Measurements from ENCODE around the gene HDLBP.

Gene HDLBP

GRCh38 chr2:241315093-241315878 is at the start of gene HDLBP:
HDLBP (minus strand) TSS chr2:241315672; CDS start chr2:241266869, 48,803 bp downstream.
- in situ Hi-C loops (cut with MboI; ENCODE audit: low sequenced_read_pairs), result no loop called here

GRCh38 chr2:241364781-241365180 is 49.3 kb upstream of the HDLBP start:
- in situ Hi-C loops (cut with MboI; ENCODE audit: low sequenced_read_pairs), result no loop called here

GRCh38 chr2:241363426-241363825 is 48.0 kb upstream of the HDLBP start:
- in situ Hi-C loops (cut with MboI; ENCODE audit: low sequenced_read_pairs), result no loop called here

GRCh38 chr2:241359481-241360045 is 44.1 kb upstream of the HDLBP start:
- in situ Hi-C loops (cut with MboI; ENCODE audit: low sequenced_read_pairs), result no loop called here

GRCh38 chr2:241358470-241358869 is 43.0 kb upstream of the HDLBP start:
- in situ Hi-C loops (cut with MboI; ENCODE audit: low sequenced_read_pairs), result no loop called here

- in situ Hi-C loops (cut with MboI; ENCODE audit: low sequenced_read_pairs), result no loop called here
These were observed 42.1 kb upstream of the HDLBP start for GRCh38 chr2:241357531-241357930.

- in situ Hi-C loops (cut with MboI; ENCODE audit: low sequenced_read_pairs), result no loop called here
These were observed 41.4 kb upstream of the HDLBP start for GRCh38 chr2:241356871-241357260.

GRCh38 chr2:241355983-241356870 is 40.8 kb upstream of the HDLBP start, which contains the start of gene FARP2:
FARP2 (plus strand) TSS chr2:241356285; CDS start chr2:241373108, 16,823 bp downstream.
- in situ Hi-C loops (cut with MboI; ENCODE audit: low sequenced_read_pairs), result no loop called here

- in situ Hi-C loops (cut with MboI; ENCODE audit: low sequenced_read_pairs), result no loop called here
These were observed 39.5 kb upstream of the HDLBP start for GRCh38 chr2:241354668-241355658.

- in situ Hi-C loops (cut with MboI; ENCODE audit: low sequenced_read_pairs), result no loop called here
These were observed 36.8 kb upstream of the HDLBP start for GRCh38 chr2:241352227-241352626.

GRCh38 chr2:241351640-241352031 is 36.2 kb upstream of the HDLBP start:
- in situ Hi-C loops (cut with MboI; ENCODE audit: low sequenced_read_pairs), result no loop called here

- in situ Hi-C loops (cut with MboI; ENCODE audit: low sequenced_read_pairs), result no loop called here
These were observed 35.6 kb upstream of the HDLBP start for GRCh38 chr2:241350878-241351639.

GRCh38 chr2:241350530-241350877 is 35.0 kb upstream of the HDLBP start:
- in situ Hi-C loops (cut with MboI; ENCODE audit: low sequenced_read_pairs), result no loop called here

GRCh38 chr2:241349941-241350340 is 34.5 kb upstream of the HDLBP start:
- in situ Hi-C loops (cut with MboI; ENCODE audit: low sequenced_read_pairs), result no loop called here

- in situ Hi-C loops (cut with MboI; ENCODE audit: low sequenced_read_pairs), result no loop called here
These were observed 29.6 kb upstream of the HDLBP start for GRCh38 chr2:241344925-241345651.

GRCh38 chr2:241340631-241341163 is 25.2 kb upstream of the HDLBP start:
- in situ Hi-C loops (cut with MboI; ENCODE audit: low sequenced_read_pairs), result no loop called here

- in situ Hi-C loops (cut with MboI; ENCODE audit: low sequenced_read_pairs), result no loop called here
These were observed 24.6 kb upstream of the HDLBP start for GRCh38 chr2:241339839-241340630.

GRCh38 chr2:241334813-241335212 is 19.3 kb upstream of the HDLBP start:
- in situ Hi-C loops (cut with MboI; ENCODE audit: low sequenced_read_pairs), result no loop called here

All from hTERT RPE-1 (cell line).